GF-D8 (cell line): Measurements from ENCODE around the gene SLC2A8.

Experiments
- DNase-seq: peaks from one replicate; lab custom pipeline; 2025; lab: John Stamatoyannopoulos, UW

The SLC2A8 gene

DNA sequence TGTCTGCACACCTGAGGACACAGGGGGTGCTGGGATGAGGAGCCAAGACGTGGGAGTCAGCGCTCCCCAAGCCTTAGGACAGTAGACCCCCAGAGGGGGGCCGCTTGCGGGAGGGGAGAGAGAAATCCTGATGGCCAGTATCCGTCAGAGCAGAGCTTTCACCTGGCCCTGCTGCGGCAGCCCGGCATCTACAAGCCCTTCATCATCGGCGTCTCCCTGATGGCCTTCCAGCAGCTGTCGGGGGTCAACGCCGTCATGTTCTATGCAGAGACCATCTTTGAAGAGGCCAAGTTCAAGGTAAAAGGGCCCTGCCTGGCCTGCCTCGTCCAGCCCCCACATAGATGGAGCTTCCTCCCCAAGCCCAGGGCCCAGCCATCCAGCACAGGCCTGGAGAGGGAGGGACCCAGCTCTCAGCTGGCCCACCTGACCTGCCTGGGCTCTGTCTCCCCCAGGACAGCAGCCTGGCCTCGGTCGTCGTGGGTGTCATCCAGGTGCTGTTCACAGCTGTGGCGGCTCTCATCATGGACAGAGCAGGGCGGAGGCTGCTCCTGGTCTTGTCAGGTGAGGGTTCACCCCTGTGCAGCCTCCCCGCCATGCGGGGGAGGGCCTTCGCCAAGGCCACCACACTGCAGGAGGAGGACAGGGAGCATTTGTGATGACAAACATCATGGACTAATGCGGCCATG is 6.7 kb downstream of the SLC2A8 start:
- DNase-seq, result no peak

- no peak for DNase-seq
These were observed 7.7 kb downstream of the SLC2A8 start for GRCh38 chr9:127404631-127405030.

- no peak for DNase-seq
These were observed 8.6 kb downstream of the SLC2A8 start for GRCh38 chr9:127405344-127406125.

DNA sequence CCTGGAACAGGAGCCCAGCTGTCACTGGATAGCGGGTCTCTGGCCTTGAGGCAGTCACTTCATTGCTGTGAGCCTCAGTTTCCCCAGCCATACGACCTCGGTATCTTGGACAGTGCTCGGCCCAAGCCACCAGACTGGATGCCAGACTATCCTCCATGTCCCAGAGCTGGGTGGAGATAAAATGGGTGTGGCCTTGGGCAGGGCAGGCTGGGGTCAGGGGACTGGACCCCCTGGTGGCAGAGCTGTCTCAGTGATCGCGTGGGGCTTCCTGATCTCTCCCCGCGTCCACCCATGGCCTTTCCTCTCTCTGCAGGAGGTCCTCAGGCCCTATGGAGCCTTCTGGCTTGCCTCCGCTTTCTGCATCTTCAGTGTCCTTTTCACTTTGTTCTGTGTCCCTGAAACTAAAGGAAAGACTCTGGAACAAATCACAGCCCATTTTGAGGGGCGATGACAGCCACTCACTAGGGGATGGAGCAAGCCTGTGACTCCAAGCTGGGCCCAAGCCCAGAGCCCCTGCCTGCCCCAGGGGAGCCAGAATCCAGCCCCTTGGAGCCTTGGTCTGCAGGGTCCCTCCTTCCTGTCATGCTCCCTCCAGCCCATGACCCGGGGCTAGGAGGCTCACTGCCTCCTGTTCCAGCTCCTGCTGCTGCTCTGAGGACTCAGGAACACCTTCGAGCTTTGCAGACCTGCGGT is 10.0 kb downstream of the SLC2A8 start:
- DNase-seq, result no peak

GRCh38 chr9:127407492-127407843 is 10.5 kb downstream of the SLC2A8 start:
- DNase-seq, result no peak

- DNase-seq, result no peak
These were observed 14.2 kb downstream of the SLC2A8 start for GRCh38 chr9:127411122-127411521.

- DNase-seq, result no peak
These were observed 18.2 kb downstream of the SLC2A8 start for GRCh38 chr9:127415141-127415540.

DNA sequence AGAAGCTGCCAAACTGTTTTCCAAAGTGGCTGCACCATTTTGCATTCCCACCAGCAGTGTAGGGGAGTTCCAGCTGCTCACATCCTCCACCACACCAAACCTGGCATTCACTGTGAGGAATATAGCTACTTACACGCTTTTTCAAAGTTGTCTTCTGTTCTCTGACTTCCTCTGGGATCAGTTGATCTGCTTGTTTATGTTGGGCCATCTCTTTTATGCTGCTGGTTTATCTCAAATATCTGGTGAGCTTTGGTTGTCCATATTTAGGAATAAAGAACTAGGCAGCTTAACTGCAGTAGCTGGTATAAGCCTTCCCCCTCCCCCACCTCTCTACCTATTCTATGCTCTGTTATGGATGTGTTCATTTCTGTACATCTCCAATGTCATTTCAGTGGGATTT is 18.7 kb downstream of the SLC2A8 start:
- no peak for DNase-seq

DNA sequence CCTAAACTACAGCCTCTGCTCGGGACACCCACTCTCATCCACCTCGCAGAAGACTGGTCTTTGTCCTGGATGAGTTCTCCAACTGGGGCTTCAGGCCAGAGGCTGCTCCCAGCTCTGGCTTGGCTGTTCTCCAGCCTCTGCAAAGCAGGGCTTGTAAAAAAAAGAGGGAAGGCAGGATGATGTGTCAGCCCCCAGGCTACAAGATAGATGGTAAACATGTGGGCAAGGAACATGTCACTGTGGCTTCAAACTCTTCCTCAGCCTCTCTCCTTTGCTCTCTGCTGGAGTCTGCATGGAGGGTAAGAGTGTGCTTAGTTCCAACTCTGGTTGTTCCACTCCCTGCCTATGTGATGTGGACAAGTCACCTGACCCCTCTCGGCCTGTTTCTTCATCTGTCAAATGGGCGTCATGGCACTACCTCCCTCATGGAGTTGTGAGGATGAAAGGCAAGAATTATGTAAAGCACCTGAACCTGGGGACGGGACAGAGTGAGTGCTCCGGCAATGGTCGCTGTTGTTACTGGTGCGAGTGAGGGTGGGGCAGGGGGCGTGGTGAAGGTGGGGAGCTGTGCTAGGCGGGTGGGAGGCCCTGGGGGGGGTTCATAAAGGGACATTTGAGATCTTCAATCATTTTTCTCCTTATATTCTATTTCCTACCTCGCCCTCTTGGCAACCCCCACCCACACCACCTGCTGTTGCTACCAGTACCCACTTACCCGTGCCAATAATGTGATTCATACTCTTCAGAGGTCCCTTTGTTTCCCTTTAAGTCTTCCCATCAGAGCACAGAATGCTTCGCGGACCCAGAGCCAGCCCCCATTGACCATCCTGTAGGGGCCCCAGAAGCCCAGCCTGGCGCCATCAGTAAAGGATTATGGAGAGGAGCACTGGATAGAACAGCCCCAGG is 20.4 kb downstream of the SLC2A8 start:
- DNase-seq, result no peak

DNA sequence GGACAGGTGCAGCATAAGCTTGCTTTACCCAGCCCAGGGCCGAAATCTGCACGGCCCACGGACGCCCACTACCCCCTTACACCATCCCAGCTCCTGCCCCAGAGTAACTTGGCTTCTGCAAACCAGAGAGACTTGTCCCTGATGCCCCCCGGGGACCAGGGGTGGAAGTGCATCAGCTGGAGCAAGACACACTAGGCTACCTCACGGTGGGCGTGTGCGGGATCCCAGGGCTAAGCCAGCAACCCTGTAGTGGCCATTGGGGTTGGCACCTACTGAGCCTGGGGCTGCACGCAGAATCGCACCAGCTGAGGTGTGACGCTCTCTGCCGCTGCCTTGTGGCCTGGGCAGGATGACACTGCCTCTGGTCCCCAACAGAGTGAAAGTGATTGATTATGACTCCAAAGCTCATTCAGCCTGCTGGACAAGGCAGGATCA is 21.1 kb downstream of the SLC2A8 start:
- DNase-seq, result no peak

DNA sequence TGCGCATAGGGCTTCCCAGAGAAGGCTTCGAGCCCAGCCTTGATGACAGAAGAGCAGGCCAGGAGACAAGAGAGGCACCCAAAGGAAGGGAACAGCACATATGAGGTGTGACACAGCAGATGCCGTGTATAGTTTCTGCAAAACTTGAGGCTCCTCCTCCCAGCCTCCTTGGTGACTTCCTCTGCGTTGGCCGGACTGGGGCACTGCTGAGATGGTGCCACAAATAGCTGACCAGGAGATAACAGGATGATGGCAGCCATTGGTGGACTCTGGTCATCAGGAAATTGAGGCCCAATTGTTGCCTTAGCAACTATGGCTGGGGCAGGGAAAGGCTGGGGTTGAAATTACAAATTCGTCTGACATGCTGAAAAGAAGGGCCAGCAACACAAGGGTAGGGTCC is 22.4 kb downstream of the SLC2A8 start:
- no peak for DNase-seq

DNA sequence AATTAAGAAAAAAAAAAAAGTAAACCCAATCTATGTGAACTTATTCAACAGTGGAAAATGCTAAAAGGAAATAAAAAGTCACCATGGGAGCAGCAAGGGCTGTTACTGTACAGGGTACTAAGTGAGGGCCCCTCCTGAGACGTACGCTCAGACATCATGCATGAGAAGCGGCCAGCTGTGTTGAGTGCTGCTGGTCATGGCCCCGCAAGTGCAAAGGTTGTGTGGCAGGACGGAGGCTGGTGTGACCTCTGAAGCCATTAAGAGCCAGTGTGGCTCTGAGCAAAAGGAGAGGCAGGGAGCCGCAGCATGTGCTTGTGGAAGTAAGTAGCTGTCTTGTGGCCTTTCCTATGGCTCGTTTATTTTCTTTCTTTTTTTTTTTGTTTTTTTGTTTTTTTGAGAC is 24.1 kb downstream of the SLC2A8 start:
- DNase-seq, result no peak

- no peak for DNase-seq
These were observed 25.3 kb downstream of the SLC2A8 start for GRCh38 chr9:127422133-127422782.

DNA sequence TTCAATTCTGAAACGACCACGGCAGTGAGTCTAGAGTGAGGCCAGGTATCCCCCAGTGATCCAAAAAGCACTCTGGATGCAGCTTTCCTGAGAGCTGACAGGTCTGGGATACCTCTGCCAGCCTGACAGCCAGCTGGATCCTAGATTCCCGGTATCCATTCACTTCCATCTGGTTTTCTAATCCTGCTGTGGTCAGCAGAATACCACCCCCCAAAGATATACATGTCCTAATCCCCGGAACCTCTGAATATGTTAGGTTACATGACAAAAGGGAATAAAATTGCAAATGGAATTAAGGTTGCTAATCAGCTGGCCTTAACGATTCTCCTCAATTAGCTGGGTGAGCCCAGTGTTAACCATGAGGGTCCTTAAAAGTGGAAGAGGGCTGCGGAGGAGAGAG is 25.8 kb downstream of the SLC2A8 start:
- DNase-seq, result no peak

GRCh38 chr9:127423476-127423933 is 26.5 kb downstream of the SLC2A8 start:
- no peak for DNase-seq

- DNase-seq, result peak; percentile 65
These were observed 27.1 kb downstream of the SLC2A8 start, which contains the start of gene ZNF79 for GRCh38 chr9:127423934-127424675. Gene ZNF79 (plus strand): TSS chr9:127424382. CDS start chr9:127424788, 406 bp downstream.

GRCh38 chr9:127424676-127424999 is 27.7 kb downstream of the SLC2A8 start:
- peak; percentile 7 for DNase-seq

GRCh38 chr9:127426756-127427155 is 29.8 kb downstream of the SLC2A8 start:
- no peak for DNase-seq

DNA sequence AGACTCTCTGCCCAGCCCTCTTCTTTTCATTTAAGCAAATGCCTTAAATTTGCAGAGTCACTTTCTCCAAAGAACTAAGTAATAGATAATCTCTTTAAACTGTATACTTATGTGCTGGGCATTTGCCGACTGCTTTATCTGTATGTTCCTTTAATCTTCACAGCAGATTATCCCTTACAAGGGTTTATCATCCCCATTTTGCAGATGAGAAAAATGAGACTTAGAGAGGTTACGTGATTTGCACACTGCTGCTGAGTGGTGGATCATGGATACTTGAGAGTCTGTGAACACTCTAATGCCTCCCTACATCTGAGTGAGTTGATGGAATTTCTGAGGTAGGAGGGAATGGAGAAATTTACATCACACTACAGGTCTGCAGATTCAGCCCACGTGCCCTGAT is 31.4 kb downstream of the SLC2A8 start:
- DNase-seq, result no peak

- no peak for DNase-seq
These were observed 33.4 kb downstream of the SLC2A8 start for GRCh38 chr9:127430415-127430814.
